AG09309 (cell line): Measurements from ENCODE around the gene ENTPD3.

ENCODE experiments used
- DNase-seq: peaks from one replicate; pipeline ENCODE4 v3.0.0-alpha.2; 2010; ENCODE audit warnings: low read depth
- H3K4me3 ChIP-seq: 2 replicates; pipeline ENCODE4 v1.5.1; 2011; ENCODE audit warnings: mild to moderate bottlenecking, low read depth, low read length, moderate library complexity; ENCODE audit not compliant: control insufficient read depth
- TF ChIP-seq, protein P1 (sequence below): IDR thresholded peaks from 2 replicates; pipeline ENCODE4 v1.5.1; 2011; ENCODE audit warnings: mild to moderate bottlenecking, low read depth, low read length, inconsistent platforms; ENCODE audit not compliant: insufficient read depth, control insufficient read depth; ENCODE audit errors: missing control alignments

ENTPD3 gene

DNA sequence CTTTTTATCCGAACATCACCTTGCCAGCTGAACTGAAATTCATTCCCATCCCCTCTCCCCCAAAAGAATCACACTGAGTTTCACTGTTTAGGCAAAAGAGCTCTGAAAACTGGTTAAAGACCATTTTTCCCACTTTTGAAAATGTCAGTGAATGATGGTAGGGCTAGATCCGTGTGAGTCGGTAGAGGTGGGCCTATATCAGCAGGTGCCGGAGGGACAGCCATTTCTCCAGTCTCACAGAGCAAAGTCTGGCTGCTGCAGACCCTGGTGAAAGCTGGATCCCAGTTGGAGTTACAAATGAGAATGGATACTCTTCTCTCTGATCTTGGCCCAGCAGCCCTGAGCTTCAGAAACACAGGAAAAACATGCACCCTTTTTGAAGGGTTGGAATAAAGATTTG, 10.9 kb downstream of the ENTPD3 start:
- no peak overlapping the region for H3K4me3 ChIP-seq
- TF ChIP-seq, protein P1, sequence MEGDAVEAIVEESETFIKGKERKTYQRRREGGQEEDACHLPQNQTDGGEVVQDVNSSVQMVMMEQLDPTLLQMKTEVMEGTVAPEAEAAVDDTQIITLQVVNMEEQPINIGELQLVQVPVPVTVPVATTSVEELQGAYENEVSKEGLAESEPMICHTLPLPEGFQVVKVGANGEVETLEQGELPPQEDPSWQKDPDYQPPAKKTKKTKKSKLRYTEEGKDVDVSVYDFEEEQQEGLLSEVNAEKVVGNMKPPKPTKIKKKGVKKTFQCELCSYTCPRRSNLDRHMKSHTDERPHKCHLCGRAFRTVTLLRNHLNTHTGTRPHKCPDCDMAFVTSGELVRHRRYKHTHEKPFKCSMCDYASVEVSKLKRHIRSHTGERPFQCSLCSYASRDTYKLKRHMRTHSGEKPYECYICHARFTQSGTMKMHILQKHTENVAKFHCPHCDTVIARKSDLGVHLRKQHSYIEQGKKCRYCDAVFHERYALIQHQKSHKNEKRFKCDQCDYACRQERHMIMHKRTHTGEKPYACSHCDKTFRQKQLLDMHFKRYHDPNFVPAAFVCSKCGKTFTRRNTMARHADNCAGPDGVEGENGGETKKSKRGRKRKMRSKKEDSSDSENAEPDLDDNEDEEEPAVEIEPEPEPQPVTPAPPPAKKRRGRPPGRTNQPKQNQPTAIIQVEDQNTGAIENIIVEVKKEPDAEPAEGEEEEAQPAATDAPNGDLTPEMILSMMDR = no peak
- DNase-seq = no peak

DNA sequence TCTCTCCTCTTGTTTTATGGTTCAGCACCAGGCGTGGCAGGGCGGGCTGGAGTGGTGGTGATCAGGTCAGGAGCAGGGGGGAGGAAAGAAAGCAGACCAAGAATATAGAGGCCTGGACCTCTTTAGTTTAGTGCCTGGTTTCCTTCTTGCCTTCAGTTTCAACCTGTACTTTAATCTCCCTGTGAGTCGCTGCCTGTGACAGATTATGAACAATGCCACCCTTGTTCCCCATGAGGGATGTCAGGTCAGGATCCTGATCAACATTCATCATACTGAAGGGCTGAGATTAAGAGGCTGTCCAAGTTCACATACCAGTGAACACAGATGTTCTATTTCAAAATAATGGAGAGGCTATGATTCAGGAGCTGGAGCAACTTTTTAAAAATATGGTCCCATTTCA, 11.4 kb downstream of the ENTPD3 start:
- H3K4me3 ChIP-seq = no peak overlapping the region
- TF ChIP-seq, protein P1 = no peak
- DNase-seq = no peak

DNA sequence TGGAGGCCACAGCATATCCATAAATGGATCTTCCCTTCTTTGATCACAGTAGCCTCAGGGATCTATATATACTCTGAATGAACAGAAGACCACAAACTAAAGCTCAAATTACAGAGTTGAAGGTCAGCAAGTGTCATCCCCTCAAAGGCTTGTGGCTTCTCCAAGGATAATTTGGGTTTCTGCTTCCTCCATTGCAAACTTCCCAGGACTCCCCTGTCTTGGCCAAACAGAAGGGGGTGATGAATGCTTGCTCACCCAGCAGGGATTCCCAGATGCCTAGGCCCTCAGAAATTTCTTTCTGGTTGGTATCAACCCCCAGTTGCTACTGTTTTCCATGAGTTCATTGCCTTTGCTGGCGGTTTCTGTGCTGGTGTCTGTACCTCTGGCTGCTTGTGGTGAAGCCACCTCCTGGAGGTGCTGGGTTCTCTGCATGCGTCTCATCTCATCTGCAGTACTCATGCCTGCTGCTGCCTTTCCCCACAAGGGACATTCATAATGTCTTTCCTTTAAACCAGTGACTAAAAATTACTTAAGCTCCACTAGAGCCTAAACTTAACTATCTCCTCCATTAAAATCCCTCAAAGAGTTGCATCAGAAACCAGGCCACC, 17.7 kb downstream of the ENTPD3 start:
- H3K4me3 ChIP-seq = no peak overlapping the region
- TF ChIP-seq, protein P1 = no peak
- DNase-seq = no peak

DNA sequence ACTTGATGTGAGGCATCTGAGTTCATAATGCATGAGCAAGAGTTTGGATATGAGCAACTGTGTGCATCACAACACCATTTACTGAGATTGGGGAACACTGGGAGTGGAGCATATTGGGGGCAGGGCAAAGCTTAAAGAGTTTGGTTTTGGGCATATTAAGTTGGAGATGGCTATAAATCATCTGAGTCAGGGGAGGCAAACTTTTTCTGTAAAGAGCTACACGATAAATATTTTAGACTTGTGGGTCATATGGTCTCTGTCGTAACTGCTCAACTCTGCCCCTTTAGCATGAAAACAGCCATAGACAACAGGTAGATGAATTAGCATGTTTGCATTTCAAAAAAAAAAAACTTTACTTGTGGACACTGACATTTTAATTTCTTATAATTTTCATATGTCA, 20.0 kb downstream of the ENTPD3 start:
- no peak overlapping the region for H3K4me3 ChIP-seq
- no peak for DNase-seq
- TF ChIP-seq, protein P1 = no peak

DNA sequence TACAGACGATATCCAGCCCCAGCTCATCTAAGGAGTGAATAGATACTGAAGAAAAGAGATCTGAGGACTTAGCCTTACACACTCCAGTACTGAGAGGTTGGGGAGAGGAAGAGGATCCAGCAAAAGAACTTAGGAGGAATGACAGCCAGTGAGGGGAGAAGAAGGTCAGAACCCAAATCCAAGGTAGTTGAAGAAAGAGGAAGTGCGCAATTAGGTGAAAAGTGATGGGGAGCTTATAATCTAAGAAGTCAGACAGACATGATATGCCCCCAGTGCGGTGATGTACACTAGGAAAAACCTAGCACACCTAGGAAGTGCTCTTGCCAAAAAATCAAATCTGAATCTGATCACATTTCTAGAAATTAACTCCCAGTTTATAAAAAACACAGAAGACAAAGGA, 20.6 kb downstream of the ENTPD3 start:
- no peak for DNase-seq
- TF ChIP-seq, protein P1 = no peak
- H3K4me3 ChIP-seq = no peak overlapping the region

DNA sequence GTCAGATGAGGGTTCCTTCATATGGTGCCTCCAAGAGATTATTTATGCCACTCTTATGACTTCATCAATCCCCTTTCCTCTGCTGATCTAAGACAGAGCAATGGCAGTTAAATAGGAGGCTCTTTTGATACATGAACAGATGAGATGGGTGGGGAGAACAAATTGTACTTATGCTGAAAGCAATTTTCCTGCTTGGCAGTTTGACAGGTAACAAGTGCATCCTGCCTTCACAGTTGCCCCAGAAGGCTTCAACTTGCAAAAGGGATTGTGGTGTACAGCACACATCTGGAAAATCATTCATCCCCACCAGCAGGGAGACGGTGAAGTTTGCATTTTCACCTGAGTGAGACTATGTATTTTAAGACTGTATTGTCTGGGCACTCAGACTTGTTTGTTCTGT, 27.3 kb downstream of the ENTPD3 start:
- no peak overlapping the region for H3K4me3 ChIP-seq
- TF ChIP-seq, protein P1 = no peak
- no peak for DNase-seq
